Endodermal cell (in vitro differentiated cells): Measurements from ENCODE around the gene AKT1. TPM values are rescaled to one million over a fixed set of nuclear protein-coding genes. Genes with fewer than 3 reads are reported as not detected.

ENCODE experiments used
- DNase-seq: peaks from one replicate; pipeline ENCODE4 v3.0.0-alpha.2; 2017
- H3K27ac ChIP-seq: 2 replicates; pipeline ENCODE4 v1.5.1; 2013; ENCODE audit warnings: mild to moderate bottlenecking, low read depth, low read length, moderate library complexity
- H3K27me3 ChIP-seq: 2 replicates; pipeline ENCODE4 v1.6.1; 2013; ENCODE audit warnings: mild to moderate bottlenecking, low read length, moderate library complexity; ENCODE audit not compliant: insufficient read depth, control insufficient read depth, poor library complexity, severe bottlenecking
- H3K36me3 ChIP-seq: 2 replicates; pipeline ENCODE4 v1.7.0; 2013; ENCODE audit warnings: mild to moderate bottlenecking, low read length, moderate library complexity; ENCODE audit not compliant: control insufficient read depth, insufficient read depth
- H3K4me1 ChIP-seq: one replicate; pipeline ENCODE4 v1.7.0; 2013; ENCODE audit warnings: low read length; ENCODE audit not compliant: control insufficient read depth, insufficient read depth
- H3K4me3 ChIP-seq: 2 replicates; pipeline ENCODE4 v1.5.1; 2013; ENCODE audit warnings: mild to moderate bottlenecking, low read length, moderate library complexity
- H3K9ac ChIP-seq: 2 replicates; pipeline ENCODE4 v1.6.1; 2013; ENCODE audit warnings: mild to moderate bottlenecking, low read length, moderate library complexity; ENCODE audit not compliant: poor library complexity, severe bottlenecking; ENCODE audit errors: extremely low read depth
- H3K9me3 ChIP-seq: 2 replicates; pipeline ENCODE4 v1.6.1; 2013; ENCODE audit warnings: mild to moderate bottlenecking, low read length, moderate library complexity; ENCODE audit not compliant: control insufficient read depth
- H3K27ac Mint-ChIP-seq: 2 replicates; pipeline ENCODE4 v1.8.0; 2020; ENCODE audit warnings: mixed read lengths
- H3K27me3 Mint-ChIP-seq: 2 replicates; pipeline ENCODE4 v1.8.0; 2021; ENCODE audit warnings: mild to moderate bottlenecking, mixed read lengths; ENCODE audit not compliant: insufficient read depth
- H3K36me3 Mint-ChIP-seq: 2 replicates; pipeline ENCODE4 v1.8.0; 2020; ENCODE audit warnings: low read depth, mixed read lengths
- H3K4me1 Mint-ChIP-seq: 2 replicates; pipeline ENCODE4 v1.8.0; 2020; ENCODE audit warnings: mixed read lengths
- H3K4me3 Mint-ChIP-seq: 2 replicates; pipeline ENCODE4 v1.8.0; 2020; ENCODE audit warnings: mild to moderate bottlenecking, moderate library complexity, mixed read lengths
- H3K9me3 Mint-ChIP-seq: 2 replicates; pipeline ENCODE4 v1.8.0; 2020; ENCODE audit warnings: mild to moderate bottlenecking, mixed read lengths
- whole genome bisulfite sequencing, 2 experiments: methylation state at CpG; one replicate each; pipeline versions ENCODE4 v1.1.5 to v1.1.7; 2013; ENCODE audit warnings: missing lambda C conversion rate in 2 of 2, mixed read lengths in 1 of 2; ENCODE audit not compliant: insufficient coverage in 1 of 2, insufficient read length in 1 of 2; 5-methylcytosine and 5-hydroxymethylcytosine counted together
- total RNA-seq, 2 donors: library from RNA; stranded (reverse); fragmentation: NEBNext Ultra II Directional in 1 of 2; extraction: Animal tissue kit (Norgen Biotek cat#: 25700) in 1 of 2; gene quantifications; 2 replicates in 1 of 2; 3 replicates in 1 of 2; pipeline ENCODE4 v1.2.1, GENCODE V29; 2021
- TF ChIP-seq, protein P1 (sequence below): fragments of 200-600 bp; sonication (generic); conservative IDR thresholded peaks from 2 replicates; pipeline ENCODE4 v1.5.0; 2021; ENCODE audit warnings: antibody characterized with exemption, mild to moderate bottlenecking

AKT1 gene
- total RNA-seq, 2 donors from 2014 or later = 133 to 152 TPM

DNA sequence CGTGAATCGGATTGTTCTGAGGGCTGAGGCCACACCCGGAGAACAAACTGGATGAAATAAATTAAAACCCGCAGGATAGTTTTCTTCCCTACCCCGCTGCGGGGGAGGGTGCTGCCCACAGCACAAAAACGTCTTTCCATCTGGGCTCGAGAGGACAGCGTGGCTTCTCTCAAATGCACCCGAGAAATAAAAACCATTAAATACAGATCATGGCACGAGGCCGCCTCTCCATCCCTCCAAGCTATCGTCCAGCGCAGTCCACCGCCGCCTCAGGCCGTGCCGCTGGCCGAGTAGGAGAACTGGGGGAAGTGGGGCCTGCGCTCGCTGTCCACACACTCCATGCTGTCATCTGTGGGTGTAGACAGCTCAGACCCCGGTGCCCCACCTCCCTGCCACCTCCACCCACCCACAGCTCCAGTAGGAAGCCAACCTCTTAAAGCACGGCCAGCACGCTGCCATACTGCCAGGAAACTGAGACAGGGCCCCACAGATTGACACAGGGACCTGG is 25.4 kb downstream of the AKT1 start:
- peaks cover 18% of the 10 kb centered on the region for H3K9me3 ChIP-seq
- Mint-ChIP-seq H3K27me3 (no peaks in the 10 kb centered on the region), H3K27ac (no peak overlapping the region), H3K4me3 (no peak overlapping the region), H3K36me3 (peaks cover 58% of the 10 kb centered on the region), H3K9me3 (peaks cover 27% of the 10 kb centered on the region), H3K4me1 (peaks cover 3% of the 10 kb centered on the region)
- TF ChIP-seq, protein P1, sequence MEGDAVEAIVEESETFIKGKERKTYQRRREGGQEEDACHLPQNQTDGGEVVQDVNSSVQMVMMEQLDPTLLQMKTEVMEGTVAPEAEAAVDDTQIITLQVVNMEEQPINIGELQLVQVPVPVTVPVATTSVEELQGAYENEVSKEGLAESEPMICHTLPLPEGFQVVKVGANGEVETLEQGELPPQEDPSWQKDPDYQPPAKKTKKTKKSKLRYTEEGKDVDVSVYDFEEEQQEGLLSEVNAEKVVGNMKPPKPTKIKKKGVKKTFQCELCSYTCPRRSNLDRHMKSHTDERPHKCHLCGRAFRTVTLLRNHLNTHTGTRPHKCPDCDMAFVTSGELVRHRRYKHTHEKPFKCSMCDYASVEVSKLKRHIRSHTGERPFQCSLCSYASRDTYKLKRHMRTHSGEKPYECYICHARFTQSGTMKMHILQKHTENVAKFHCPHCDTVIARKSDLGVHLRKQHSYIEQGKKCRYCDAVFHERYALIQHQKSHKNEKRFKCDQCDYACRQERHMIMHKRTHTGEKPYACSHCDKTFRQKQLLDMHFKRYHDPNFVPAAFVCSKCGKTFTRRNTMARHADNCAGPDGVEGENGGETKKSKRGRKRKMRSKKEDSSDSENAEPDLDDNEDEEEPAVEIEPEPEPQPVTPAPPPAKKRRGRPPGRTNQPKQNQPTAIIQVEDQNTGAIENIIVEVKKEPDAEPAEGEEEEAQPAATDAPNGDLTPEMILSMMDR = no peak
- no peak for DNase-seq
- no peak overlapping the region for H3K4me3 ChIP-seq
- H3K27ac ChIP-seq = peak overlapping the region; percentile 11
- no peak overlapping the region for H3K9ac ChIP-seq
- no peaks in the 10 kb centered on the region for H3K27me3 ChIP-seq
- 93 to 97% methylated on average over 20 to 24 of the region's 24 CpGs for WGBS, 2 experiments
- H3K36me3 ChIP-seq = peaks cover 38% of the 10 kb centered on the region
- H3K4me1 ChIP-seq = no peaks in the 10 kb centered on the region

DNA sequence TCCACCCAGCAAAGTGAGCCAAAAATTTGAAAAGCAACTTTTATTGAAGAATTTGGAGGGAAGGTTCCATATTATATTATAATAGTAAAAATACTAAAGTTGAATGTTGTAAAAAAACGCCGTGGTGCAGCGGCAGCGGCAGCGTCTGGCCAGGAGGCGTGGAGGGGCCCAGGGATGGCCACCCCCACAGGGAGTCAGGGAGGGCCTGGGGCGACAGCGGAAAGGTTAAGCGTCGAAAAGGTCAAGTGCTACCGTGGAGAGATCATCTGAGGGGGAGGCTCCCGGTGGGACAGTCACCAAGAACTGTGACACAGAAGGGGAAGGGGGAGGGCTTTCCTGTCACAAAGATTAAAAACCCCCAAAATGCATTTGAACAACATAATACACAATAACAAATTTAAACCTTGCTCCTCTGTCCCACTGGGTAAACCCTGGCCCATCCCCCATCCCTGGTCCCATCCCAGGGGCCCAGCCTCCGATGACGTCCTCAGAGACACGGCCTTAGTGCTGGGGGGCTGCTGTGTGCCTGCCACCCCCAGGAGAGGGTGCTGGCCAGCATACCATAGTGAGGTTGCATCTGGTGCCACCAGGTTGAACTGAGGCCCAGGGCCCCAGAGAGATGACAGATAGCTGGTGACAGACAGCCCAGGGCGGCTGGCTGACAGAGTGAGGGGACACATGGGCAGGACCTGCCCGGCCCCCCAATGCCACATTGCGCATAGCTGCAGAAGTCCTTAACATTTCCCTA is 26.1 kb downstream of the AKT1 start:
- DNase-seq = no peak
- 93 to 94% methylated on average over 7 to 18 of the region's 18 CpGs for whole genome bisulfite sequencing, 2 experiments
- TF ChIP-seq, protein P1 = no peak
- Histone ChIP-seq H3K27me3 (no peaks in the 10 kb centered on the region), H3K4me1 (no peaks in the 10 kb centered on the region), H3K36me3 (peaks cover 36% of the 10 kb centered on the region), H3K27ac (no peak overlapping the region), H3K9me3 (peaks cover 18% of the 10 kb centered on the region), H3K9ac (no peak overlapping the region), H3K4me3 (no peak overlapping the region)
- Mint-ChIP-seq H3K36me3 (peaks cover 58% of the 10 kb centered on the region), H3K4me3 (no peak overlapping the region), H3K4me1 (peaks cover 3% of the 10 kb centered on the region), H3K9me3 (peaks cover 27% of the 10 kb centered on the region), H3K27ac (peak overlapping the region; percentile 61), H3K27me3 (no peaks in the 10 kb centered on the region)

DNA sequence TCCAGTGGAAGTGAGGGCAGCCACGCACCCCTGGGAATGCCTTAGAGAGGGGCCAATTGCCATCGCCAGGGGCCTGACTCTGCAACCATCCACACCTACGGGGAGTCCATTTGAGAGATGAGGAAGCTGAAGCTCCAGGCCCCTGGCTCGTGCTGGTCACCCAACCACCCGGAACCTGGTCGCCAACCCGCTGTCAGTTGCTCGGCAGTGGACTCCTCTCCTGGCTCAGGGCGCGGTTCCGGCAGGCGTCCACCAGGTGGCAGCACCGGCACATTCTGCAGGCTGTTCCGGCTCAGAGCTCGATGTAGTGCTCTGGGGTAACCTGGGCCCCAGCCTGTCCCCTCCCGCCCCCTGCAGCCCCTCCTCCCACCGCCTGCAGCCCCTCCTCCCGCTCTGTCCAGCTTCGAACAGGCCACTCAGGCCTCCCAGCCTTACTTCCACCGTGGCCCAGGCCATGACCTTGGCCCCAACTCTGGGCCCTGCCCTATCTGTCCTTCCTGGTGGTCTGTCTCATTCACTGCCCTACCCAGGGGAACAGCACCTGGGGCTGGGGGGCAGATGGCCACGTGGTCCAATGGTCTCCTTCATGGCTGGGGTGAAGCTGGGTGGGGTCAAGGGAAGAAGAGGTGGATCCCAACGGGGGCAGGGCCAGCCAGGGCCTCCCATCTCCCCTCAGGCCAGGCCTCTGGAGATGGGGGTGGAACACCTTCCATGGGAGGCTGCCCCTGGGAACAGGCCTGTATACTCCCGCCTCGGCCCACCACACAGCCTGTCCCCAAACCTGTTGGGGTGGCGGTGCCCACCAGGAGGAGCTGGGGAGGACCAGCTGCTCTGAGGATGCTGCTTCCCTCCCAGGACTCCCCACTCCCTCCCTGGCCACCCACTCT is 26.9 kb downstream of the AKT1 start:
- Mint-ChIP-seq H3K36me3 (peaks cover 58% of the 10 kb centered on the region), H3K4me3 (no peak overlapping the region), H3K4me1 (peaks cover 3% of the 10 kb centered on the region), H3K27ac (peak overlapping the region; percentile 61), H3K27me3 (no peaks in the 10 kb centered on the region), H3K9me3 (peaks cover 27% of the 10 kb centered on the region)
- Histone ChIP-seq H3K27me3 (no peaks in the 10 kb centered on the region), H3K27ac (no peak overlapping the region), H3K36me3 (peaks cover 36% of the 10 kb centered on the region), H3K4me3 (no peak overlapping the region), H3K9ac (no peak overlapping the region), H3K9me3 (peaks cover 18% of the 10 kb centered on the region), H3K4me1 (no peaks in the 10 kb centered on the region)
- TF ChIP-seq, protein P1 = peak; percentile 94
- WGBS, 2 experiments = 29 to 44% methylated on average over 7 to 23 of the region's 25 CpGs
- DNase-seq = peak; percentile 100
